Measurements from ENCODE around the gene ATRAID. TPM values are rescaled to one million over a fixed set of nuclear protein-coding genes. Genes with fewer than 3 reads are reported as not detected.
A peak's percentile ranks its signal among the peaks of the same experiment; 100 is the strongest.

ATRAID gene
- total RNA-seq, 1 donor from 2014 or later, result 79.0 TPM

- Mint-ChIP-seq H3K9me3 (ENCODE audit: low read depth) (no peaks in the 10 kb centered on the region), H3K27me3 (ENCODE audit: low read depth) (peaks cover 45% of the 10 kb centered on the region), H3K36me3 (ENCODE audit: low read depth) (peaks cover 5% of the 10 kb centered on the region), H3K27ac (ENCODE audit: unreplicated experiment) (no peak overlapping the region), H3K4me3 (ENCODE audit: unreplicated experiment) (peak overlapping the region; percentile 51), H3K4me1 (ENCODE audit: low read depth) (peaks cover 23% of the 10 kb centered on the region)
- DNase-seq (ENCODE audit: low spot score), result no peak
- no peak for TF ChIP-seq CTCF (IDR thresholded peaks at IDR 0.05)
Observed at GRCh38 chr2:27261241-27261925, 49.5 kb downstream of the ATRAID start.

- Mint-ChIP-seq H3K27ac (ENCODE audit: unreplicated experiment) (no peak overlapping the region), H3K4me1 (ENCODE audit: low read depth) (peaks cover 19% of the 10 kb centered on the region), H3K27me3 (ENCODE audit: low read depth) (peaks cover 45% of the 10 kb centered on the region), H3K9me3 (ENCODE audit: low read depth) (no peaks in the 10 kb centered on the region), H3K4me3 (ENCODE audit: unreplicated experiment) (peak overlapping the region; percentile 51), H3K36me3 (ENCODE audit: low read depth) (peaks cover 5% of the 10 kb centered on the region)
- DNase-seq (ENCODE audit: low spot score), result no peak
- no peak for TF ChIP-seq CTCF (IDR thresholded peaks at IDR 0.05)
Observed at GRCh38 chr2:27261926-27262298, 50.1 kb downstream of the ATRAID start.

- Mint-ChIP-seq H3K4me1 (ENCODE audit: low read depth) (peaks cover 19% of the 10 kb centered on the region), H3K4me3 (ENCODE audit: unreplicated experiment) (peak within 1 kb of the TSS; percentile 73), H3K27ac (ENCODE audit: unreplicated experiment) (no peak within 1 kb of the TSS), H3K9me3 (ENCODE audit: low read depth) (no peaks in the 10 kb centered on the region), H3K36me3 (ENCODE audit: low read depth) (peaks cover 5% of the 10 kb centered on the region), H3K27me3 (ENCODE audit: low read depth) (peaks cover 45% of the 10 kb centered on the region)
- TF ChIP-seq CTCF (IDR thresholded peaks at IDR 0.05), result peak; percentile 35
- no peak for DNase-seq (ENCODE audit: low spot score)
Observed at GRCh38 chr2:27262379-27263286, 50.8 kb downstream of the ATRAID start, which contains the start of gene SLC30A3. TSS of gene SLC30A3 (minus strand) at chr2:27263047. CDS start at chr2:27262906, 141 bp downstream.

GRCh38 chr2:27263287-27264252, 51.7 kb downstream of the ATRAID start:
- Mint-ChIP-seq H3K27ac (ENCODE audit: unreplicated experiment) (no peak overlapping the region), H3K9me3 (ENCODE audit: low read depth) (no peaks in the 10 kb centered on the region), H3K27me3 (ENCODE audit: low read depth) (peaks cover 42% of the 10 kb centered on the region), H3K4me3 (ENCODE audit: unreplicated experiment) (peak overlapping the region; percentile 73), H3K4me1 (ENCODE audit: low read depth) (peaks cover 19% of the 10 kb centered on the region), H3K36me3 (ENCODE audit: low read depth) (peaks cover 5% of the 10 kb centered on the region)
- TF ChIP-seq CTCF (IDR thresholded peaks at IDR 0.05), result no peak
- no peak for DNase-seq (ENCODE audit: low spot score)

Measured in chondrocyte (in vitro differentiated cells).